Nephron progenitor cell (in vitro differentiated cells): ENCODE measurements around the gene MELTF.

Source experiments
- DNase-seq: peaks from one replicate; pipeline ENCODE4 v3.0.0; 2021
- H3K27ac Mint-ChIP-seq: 2 replicates; pipeline ENCODE4 v1.8.0; 2021; ENCODE audit warnings: mild to moderate bottlenecking, moderate library complexity, mixed read lengths
- H3K27me3 Mint-ChIP-seq: 2 replicates; pipeline ENCODE4 v1.8.0; 2021; ENCODE audit warnings: mild to moderate bottlenecking, low read depth, mixed read lengths; ENCODE audit not compliant: poor library complexity
- H3K36me3 Mint-ChIP-seq: 2 replicates; pipeline ENCODE4 v1.8.0; 2021; ENCODE audit warnings: low read depth, mixed read lengths
- H3K4me1 Mint-ChIP-seq: 2 replicates; pipeline ENCODE4 v1.8.0; 2021; ENCODE audit warnings: mixed read lengths
- H3K4me3 Mint-ChIP-seq: 2 replicates; pipeline ENCODE4 v1.8.0; 2021; ENCODE audit warnings: mild to moderate bottlenecking, moderate library complexity, mixed read lengths
- H3K9me3 Mint-ChIP-seq: 2 replicates; pipeline ENCODE4 v1.8.0; 2021; ENCODE audit warnings: mild to moderate bottlenecking, moderate library complexity, mixed read lengths
- TF ChIP-seq, protein P1 (sequence below): fragments of 200-600 bp; sonication (generic); IDR thresholded peaks from 2 replicates; pipeline ENCODE4 v1.5.0; 2021; ENCODE audit warnings: antibody characterized with exemption

Gene MELTF

DNA sequence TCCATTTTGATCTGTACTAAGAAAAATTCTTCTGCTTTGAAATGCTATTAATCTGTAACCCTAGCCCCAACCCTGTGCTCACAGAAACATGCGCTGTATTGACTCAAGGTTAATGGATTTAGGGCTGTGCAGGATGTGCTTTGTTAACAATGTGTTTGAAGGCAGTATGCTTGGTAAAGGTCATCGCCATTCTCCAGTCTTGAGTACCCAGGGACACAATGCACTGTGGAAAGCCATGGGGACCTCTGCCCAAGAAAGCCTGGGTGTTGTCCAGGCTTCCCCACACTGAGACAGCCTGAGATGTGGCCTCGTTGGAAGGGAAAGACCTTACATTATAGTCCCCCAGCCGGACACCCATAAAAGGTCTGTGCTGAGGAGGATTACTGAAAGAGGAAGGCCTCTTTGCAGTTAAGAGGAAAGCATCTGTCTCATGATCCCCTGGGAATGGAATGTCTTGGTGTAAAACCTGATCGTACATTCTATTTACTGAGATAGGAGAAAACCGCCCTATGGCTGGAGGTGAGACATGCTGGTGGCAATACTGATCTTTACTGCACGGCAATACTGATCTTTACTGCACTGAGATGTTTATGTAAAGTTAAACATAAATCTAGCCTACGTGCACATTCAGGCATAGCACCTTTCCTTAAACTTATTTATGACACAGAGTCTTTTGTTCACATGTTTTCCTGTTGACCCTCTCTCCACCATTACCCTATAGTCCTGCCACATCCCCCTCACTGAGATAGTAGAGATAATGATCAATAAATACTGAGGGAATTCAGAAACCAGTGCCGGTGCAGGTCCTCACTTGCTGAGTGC lies 67.3 kb downstream of the MELTF start:
- Mint-ChIP-seq H3K4me1 (peaks cover 27% of the 10 kb centered on the region), H3K27me3 (peaks cover 97% of the 10 kb centered on the region), H3K27ac (no peak overlapping the region), H3K36me3 (no peaks in the 10 kb centered on the region), H3K9me3 (no peaks in the 10 kb centered on the region), H3K4me3 (no peak overlapping the region)
- TF ChIP-seq, protein P1, sequence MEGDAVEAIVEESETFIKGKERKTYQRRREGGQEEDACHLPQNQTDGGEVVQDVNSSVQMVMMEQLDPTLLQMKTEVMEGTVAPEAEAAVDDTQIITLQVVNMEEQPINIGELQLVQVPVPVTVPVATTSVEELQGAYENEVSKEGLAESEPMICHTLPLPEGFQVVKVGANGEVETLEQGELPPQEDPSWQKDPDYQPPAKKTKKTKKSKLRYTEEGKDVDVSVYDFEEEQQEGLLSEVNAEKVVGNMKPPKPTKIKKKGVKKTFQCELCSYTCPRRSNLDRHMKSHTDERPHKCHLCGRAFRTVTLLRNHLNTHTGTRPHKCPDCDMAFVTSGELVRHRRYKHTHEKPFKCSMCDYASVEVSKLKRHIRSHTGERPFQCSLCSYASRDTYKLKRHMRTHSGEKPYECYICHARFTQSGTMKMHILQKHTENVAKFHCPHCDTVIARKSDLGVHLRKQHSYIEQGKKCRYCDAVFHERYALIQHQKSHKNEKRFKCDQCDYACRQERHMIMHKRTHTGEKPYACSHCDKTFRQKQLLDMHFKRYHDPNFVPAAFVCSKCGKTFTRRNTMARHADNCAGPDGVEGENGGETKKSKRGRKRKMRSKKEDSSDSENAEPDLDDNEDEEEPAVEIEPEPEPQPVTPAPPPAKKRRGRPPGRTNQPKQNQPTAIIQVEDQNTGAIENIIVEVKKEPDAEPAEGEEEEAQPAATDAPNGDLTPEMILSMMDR: no peak
- no peak for DNase-seq

DNA sequence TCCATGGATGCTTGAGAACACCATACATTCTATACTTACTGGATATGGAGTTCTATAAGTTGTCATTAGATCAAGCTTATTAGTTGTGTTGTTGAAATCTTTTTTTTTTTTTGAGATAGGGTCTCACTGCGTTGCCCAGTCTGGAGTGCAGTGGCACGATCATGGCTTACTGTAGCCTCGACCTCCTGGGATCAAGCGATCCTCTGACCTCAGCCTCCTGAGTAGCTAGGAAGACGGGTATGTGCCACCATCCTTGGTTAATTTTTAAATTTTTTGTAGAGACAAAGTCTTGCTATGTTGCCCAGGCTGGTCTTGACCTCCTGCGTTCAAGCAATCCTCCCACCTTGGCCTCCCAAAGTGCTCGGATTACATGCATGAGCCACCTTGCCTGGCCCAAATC lies 74.8 kb downstream of the MELTF start:
- H3K4me3 Mint-ChIP-seq: no peak overlapping the region
- peaks cover 4% of the 10 kb centered on the region for H3K9me3 Mint-ChIP-seq
- no peaks in the 10 kb centered on the region for H3K36me3 Mint-ChIP-seq
- peaks cover 82% of the 10 kb centered on the region for H3K27me3 Mint-ChIP-seq
- no peaks in the 10 kb centered on the region for H3K4me1 Mint-ChIP-seq
- H3K27ac Mint-ChIP-seq: no peak overlapping the region
- TF ChIP-seq, protein P1: no peak
- no peak for DNase-seq
